HEK293 (cell line): Measurements from ENCODE around the gene RNF138.

Source experiments
- CTCF ChIP-seq: fragments of 450-650 bp; formaldehyde crosslinking; IDR thresholded peaks from 2 replicates; pipeline ENCODE4 v1.5.1; 2016; ENCODE audit warnings: missing biosample characterization, missing genetic modification characterization
- ZBTB7A ChIP-seq: fragments of 450-650 bp; formaldehyde crosslinking; IDR thresholded peaks from 2 replicates; pipeline ENCODE4 v1.5.1; 2016; ENCODE audit warnings: low read depth, missing biosample characterization, missing genetic modification characterization
- ZNF510 ChIP-seq: fragments of 450-650 bp; formaldehyde crosslinking; IDR thresholded peaks from 2 replicates; pipeline ENCODE4 v1.5.1; 2018; ENCODE audit warnings: mild to moderate bottlenecking, missing genetic modification characterization, missing biosample characterization; ENCODE audit not compliant: insufficient replicate concordance
- ZNF560 ChIP-seq: fragments of 450-650 bp; formaldehyde crosslinking; IDR thresholded peaks from 2 replicates; pipeline ENCODE4 v1.5.1; 2017; ENCODE audit warnings: missing biosample characterization, missing genetic modification characterization, borderline replicate concordance
- ZSCAN30 ChIP-seq: fragments of 450-650 bp; IDR thresholded peaks from 2 replicates; pipeline ENCODE4 v1.5.1; 2018; ENCODE audit warnings: missing biosample characterization, mild to moderate bottlenecking, missing genetic modification characterization, moderate library complexity

DNA sequence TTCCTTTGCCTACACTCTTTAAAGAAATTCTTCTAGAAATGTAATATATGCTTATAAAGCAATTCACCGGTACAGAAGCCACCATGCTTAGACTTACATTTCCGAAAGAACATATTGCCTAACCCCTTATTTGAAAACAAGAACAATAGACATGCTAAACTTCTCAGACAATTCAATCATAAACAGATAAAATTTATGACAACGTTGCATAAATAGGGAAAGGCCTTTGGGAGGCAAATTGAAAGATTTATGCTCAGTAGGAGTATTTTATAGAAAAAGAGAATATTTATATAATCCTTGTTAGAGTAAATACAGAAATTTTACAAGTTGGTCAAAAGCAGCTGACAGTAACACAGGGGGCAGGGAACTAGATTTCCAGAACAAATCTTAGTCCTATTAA is 82.0 kb downstream of the RNF138 start:
- TF ChIP-seq ZSCAN30 (tag by site-specific recombination) (no peak), ZNF560 (tag by site-specific recombination) (no peak), CTCF (tag by site-specific recombination) (no peak), ZBTB7A (tag by site-specific recombination) (no peak), ZNF510 (tag by site-specific recombination) (no peak)
